Tongue (tissue), 2 donors: Measurements from ENCODE around the gene GSK3B. TPM values are rescaled to one million over a fixed set of nuclear protein-coding genes. Genes with fewer than 3 reads are reported as not detected.
"Not testable (repeated sequence)": the region's sequence is repeated elsewhere in the genome, so short reads cannot be mapped to it uniquely, and the experiment has no call there.

ENCODE experiments used
- DNase-seq: peaks from one replicate; pipeline ENCODE4 v3.0.0-alpha.2; 2015
- total RNA-seq: library from RNA; depleted of rRNA; stranded (reverse); fragments of >200 nt; gene quantifications from one replicate; pipeline ENCODE4 v1.2.3, GENCODE V29; 2014

The GSK3B gene
- total RNA-seq, 1 donor from 2014 or later, result 54.6 TPM

- DNase-seq, result no peak
Measured at GRCh38 chr3:119930286-119930685, 164.0 kb downstream of the GSK3B start.

- no peak for DNase-seq
Measured at GRCh38 chr3:119927190-119927589, 167.1 kb downstream of the GSK3B start.

GRCh38 chr3:119924111-119925094 lies 169.8 kb downstream of the GSK3B start:
- no peak for DNase-seq

- no peak for DNase-seq
Measured at GRCh38 chr3:119918992-119919933, 175.0 kb downstream of the GSK3B start.

GRCh38 chr3:119913021-119913420 lies 181.2 kb downstream of the GSK3B start:
- no peak for DNase-seq

GRCh38 chr3:119912220-119912619 lies 182.0 kb downstream of the GSK3B start:
- DNase-seq, result no peak

DNA sequence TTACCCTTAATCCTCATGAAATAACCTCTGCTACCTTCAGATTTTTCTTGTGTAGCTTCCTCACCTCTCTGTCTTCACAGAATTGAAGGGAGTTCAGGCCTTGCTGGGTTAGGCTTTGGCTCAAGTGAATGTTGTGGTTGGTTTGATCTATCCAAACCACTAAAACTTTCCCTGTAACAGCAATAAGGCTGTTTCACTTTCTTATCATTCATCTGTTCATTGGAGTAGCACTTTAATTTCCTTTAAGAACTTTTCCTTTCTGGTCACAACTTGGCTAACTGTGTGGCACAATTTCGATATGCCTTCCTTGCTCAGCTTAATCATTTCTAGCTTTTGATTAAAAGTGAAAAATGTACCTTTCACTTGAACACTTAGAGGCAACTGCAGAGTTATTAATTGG lies 182.5 kb downstream of the GSK3B start:
- no peak for DNase-seq

DNA sequence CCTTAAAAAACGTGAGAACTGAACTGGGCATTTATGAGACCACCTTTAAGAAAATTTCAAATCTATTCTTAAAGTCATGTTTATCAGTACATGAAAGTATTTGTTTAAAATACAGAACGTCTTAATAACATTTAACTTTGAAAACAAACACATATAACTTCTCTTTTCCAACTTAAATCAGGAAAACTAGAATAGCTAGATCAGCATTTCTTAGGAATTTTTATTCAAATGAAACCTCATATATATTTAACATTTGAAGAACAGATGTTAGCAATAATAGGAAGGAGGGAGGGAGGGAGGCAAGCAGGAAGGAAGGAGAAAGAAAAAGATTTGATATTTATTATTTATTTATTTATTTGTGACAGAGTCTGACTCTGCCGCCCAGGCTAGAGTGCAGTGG lies 192.2 kb downstream of the GSK3B start:
- DNase-seq, result no peak

GRCh38 chr3:119901148-119901547 lies 193.1 kb downstream of the GSK3B start:
- no peak for DNase-seq

GRCh38 chr3:119899192-119899511 lies 195.1 kb downstream of the GSK3B start:
- DNase-seq, result no peak

DNA sequence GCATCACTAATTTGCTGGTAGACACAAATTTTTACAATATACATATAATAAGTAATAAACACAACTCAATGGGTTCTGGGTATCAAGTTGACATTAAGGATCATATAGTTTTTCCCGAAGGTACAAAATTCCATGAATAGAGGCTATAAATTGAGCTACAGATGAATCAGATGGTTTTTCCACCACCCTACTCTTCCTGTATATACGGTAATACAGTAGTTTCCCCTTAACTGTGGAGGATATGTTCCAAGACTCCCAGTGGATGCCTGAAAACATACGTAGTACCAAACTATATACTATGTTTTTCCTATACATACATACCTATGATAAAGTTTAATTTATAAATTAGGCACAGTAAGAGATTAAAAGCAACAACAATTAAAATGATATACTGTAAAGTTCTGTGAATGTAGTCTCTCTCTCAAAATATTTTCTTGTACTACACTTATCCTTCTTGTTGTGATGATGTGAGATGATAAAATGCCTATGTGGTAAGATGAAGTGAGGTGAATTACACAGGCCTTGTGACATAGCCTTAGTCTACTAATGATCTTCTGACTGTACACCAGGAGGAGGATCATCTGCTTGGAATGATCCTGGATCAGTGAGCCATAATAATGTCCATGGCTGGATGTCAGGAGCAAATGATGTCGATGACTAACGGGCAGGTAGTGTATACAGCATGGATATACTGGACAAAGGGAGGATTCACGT lies 195.6 kb downstream of the GSK3B start:
- DNase-seq, result no peak

DNA sequence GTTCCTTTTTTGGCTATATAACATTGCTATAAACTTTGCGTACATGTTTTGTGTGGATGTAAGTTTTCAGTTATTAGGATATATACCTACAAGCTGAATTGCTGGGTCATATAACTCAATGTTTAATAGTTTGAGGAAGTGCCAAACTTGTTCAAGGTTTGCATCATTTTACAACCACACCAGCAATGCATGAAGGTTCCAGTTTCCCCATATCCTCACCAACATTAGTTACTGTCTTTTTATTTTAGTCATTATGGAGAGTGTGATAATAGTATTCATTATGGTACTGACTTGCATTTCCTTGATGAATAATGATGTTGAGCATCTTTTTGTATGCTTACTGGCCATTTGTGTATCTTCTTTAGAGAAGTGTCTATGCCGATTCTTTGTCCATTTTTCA lies 200.1 kb downstream of the GSK3B start:
- no peak for DNase-seq

DNA sequence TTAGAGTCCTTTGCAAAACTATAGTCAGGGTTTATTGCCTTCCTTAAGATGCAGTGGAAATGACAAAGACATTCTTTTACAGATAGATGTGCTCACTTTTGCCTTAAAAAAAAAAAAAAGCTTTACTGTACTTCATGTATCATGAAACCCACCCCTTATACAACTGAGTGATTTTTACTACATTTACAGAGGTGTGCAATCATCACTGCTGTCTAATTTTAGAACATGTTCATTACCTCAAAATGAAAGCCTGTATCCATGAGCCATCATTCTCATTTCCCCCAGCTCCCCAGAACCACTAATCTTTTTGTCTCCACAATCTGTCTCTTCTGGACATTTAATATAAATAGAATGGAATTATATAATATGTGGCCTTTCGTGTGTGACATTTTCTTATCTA lies 200.5 kb downstream of the GSK3B start:
- DNase-seq, result no peak

DNA sequence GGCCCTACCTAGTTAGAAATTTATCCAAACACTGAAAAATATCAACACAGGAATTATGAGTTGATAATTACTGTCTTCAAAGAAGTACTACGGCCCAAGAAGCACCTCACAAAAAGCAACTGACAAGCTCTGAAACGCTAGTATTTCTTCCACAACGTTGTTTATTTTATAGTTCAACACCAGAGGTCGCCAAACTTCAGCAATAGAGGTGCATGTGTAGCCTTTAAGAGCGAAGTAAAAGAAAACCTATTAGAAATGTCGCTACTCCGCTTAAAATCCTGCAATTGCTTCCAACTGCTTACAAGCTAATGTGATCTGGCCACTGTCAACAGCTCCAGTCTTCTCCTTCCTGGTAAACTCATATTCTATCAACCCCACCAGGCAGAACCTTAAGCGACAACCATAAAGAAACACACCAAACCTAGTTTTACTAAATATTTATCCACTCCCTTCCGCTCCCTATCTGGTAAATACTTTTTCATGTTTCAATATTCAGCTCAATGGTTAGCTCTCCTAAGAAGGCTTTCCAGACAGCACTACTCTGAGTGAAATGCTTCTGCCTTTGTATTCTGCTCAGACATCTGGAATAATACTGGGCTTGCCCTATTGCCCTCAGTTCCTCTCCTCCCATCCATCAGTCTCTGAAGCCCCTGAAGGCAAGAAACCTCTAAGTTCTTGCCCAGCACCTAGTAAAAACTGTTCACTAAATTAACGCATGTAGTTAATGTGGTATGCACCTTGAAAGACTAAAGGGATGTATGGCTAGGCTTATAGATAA lies 202.1 kb downstream of the GSK3B start:
- DNase-seq, result peak; percentile 88

GRCh38 chr3:119888681-119889080 lies 205.6 kb downstream of the GSK3B start:
- not testable (repeated sequence) for DNase-seq

GRCh38 chr3:119885746-119886530 lies 208.3 kb downstream of the GSK3B start:
- DNase-seq, result no peak

- no peak for DNase-seq
Measured at GRCh38 chr3:119884161-119884557, 210.1 kb downstream of the GSK3B start.

- no peak for DNase-seq
Measured at GRCh38 chr3:119883461-119884160, 210.6 kb downstream of the GSK3B start.

GRCh38 chr3:119880966-119881365 lies 213.3 kb downstream of the GSK3B start:
- no peak for DNase-seq

DNA sequence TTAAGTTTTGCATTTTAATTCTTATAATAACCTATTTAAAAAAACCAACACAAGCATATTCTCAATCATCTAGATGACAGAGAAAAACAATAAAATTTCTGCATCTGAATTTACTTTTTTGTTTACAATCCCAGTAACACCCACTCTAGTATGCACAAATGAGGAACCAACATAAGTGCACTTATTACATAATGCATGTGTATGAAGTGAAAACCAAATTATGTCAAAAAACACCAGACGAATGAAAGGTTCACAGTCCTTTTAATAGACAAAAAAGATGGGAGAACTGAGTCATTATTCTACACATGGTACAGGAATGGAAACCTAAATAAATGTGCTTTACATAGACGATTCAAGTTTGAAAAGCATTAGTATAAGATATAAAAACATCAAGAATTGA lies 220.6 kb downstream of the GSK3B start:
- DNase-seq, result no peak
